ENCODE data around the gene TNS1. TPM values are rescaled to one million over a fixed set of nuclear protein-coding genes. Genes with fewer than 3 reads are reported as not detected.

The TNS1 gene
- total and polyA plus RNA-seq, 4 donors, result 67.0 to 377 (median 208) TPM

DNA sequence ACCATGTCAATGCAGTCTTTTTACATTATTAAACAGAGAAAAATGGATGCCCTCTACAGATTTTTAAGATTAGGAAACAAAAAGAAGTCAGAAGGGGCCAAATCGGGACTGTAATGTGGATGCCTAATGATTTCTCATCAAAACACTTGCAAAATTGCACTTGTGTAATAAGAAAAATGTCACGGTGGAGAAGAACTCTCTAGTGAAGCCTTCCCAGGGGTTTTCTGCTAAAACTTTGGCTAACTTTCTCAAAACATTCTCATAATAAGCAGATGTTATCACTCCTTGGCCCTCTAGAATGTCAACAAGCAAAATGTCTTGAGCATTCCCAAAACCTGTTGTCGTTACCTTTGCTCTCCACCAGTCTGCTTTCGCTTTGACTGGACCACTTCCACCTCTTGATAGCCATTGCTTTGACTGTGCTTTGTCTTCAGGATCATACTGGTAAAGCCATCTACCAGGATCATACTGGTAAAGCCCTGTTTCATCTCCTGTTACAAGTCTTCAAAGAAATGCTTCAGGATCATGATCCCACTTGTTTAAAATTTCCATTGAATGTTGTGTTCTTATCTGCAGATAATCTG, 226.8 kb downstream of the TNS1 start:
- Histone ChIP-seq H3K27me3 (ENCODE audit: control insufficient read depth in 3 of 3, insufficient read depth in 3 of 3, low read length in 2 of 3) (no peaks in the 10 kb centered on the region), H3K4me1 (ENCODE audit: control insufficient read depth in 5 of 5, insufficient read depth in 5 of 5, low read length in 5 of 5) (peaks cover 0 to 2% (median 0%) of the 10 kb centered on the region in 5 donors), H3K27ac (ENCODE audit: low read depth in 1 of 2, low read length in 1 of 2) (no peak overlapping the region), H3K9ac (ENCODE audit: insufficient read depth in 1 of 2, low read length in 2 of 2) (no peak overlapping the region), H3K36me3 (ENCODE audit: control insufficient read depth in 4 of 4, insufficient read depth in 4 of 4, low read length in 4 of 4) (peaks cover 0 to 6% (median 0%) of the 10 kb centered on the region in 4 donors), H3K4me3 (no peak overlapping the region), H3K9me3 (ENCODE audit: control insufficient read depth in 4 of 4, insufficient read depth in 3 of 4, low read length in 3 of 4) (no peaks in the 10 kb centered on the region)
- ATAC-seq (ENCODE audit: insufficient read depth, low FRiP score) (no peak), DNase-seq (no peak)
- WGBS, 2 donors, result 61 to 66% methylated on average over 4 of the region's 4 CpGs
- no peak for TF ChIP-seq CTCF (IDR thresholded peaks at IDR 0.05; ENCODE audit: control extremely low read depth, extremely low read depth)

DNA sequence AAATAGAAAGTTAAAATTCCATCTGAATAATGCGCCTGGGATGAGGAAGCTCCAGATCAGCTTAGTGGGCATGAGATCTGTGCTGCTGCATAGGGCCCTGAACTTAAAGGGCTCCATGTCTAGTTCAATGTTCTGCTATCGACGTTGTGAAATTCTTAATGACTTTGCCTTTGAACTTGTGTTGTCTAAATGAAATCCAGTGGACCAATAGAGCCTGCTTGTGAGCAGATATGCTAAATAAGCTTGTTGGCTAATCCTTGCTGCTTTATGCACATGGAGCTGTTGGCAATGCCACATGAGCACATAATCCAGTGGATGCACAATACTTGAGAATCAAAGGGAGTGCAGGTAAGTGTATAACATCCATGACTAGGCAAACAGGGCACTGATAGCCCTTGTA, 228.6 kb downstream of the TNS1 start:
- Histone ChIP-seq H3K9ac (ENCODE audit: insufficient read depth in 1 of 2, low read length in 2 of 2) (no peak overlapping the region), H3K9me3 (ENCODE audit: control insufficient read depth in 4 of 4, insufficient read depth in 3 of 4, low read length in 3 of 4) (no peaks in the 10 kb centered on the region), H3K36me3 (ENCODE audit: control insufficient read depth in 4 of 4, insufficient read depth in 4 of 4, low read length in 4 of 4) (peaks cover 0 to 6% (median 0%) of the 10 kb centered on the region in 4 donors), H3K27ac (ENCODE audit: low read depth in 1 of 2, low read length in 1 of 2) (no peak overlapping the region), H3K4me3 (no peak overlapping the region), H3K27me3 (ENCODE audit: control insufficient read depth in 3 of 3, insufficient read depth in 3 of 3, low read length in 2 of 3) (no peaks in the 10 kb centered on the region), H3K4me1 (ENCODE audit: control insufficient read depth in 5 of 5, insufficient read depth in 5 of 5, low read length in 5 of 5) (peaks cover 0 to 2% (median 0%) of the 10 kb centered on the region in 5 donors)
- ATAC-seq (ENCODE audit: insufficient read depth, low FRiP score), result no peak
- 80 to 83% methylated on average over 3 of the region's 3 CpGs for WGBS, 2 donors
- no peak for DNase-seq
- TF ChIP-seq CTCF (IDR thresholded peaks at IDR 0.05; ENCODE audit: control extremely low read depth, extremely low read depth), result no peak

GRCh38 chr2:217773539-217773938, 229.3 kb downstream of the TNS1 start:
- no peak for TF ChIP-seq CTCF (IDR thresholded peaks at IDR 0.05; ENCODE audit: control extremely low read depth, extremely low read depth)
- H3K9ac ChIP-seq (ENCODE audit: insufficient read depth in 1 of 2, low read length in 2 of 2), result no peak overlapping the region
- H3K36me3 ChIP-seq (ENCODE audit: control insufficient read depth in 4 of 4, insufficient read depth in 4 of 4, low read length in 4 of 4), result peaks cover 0 to 6% (median 0%) of the 10 kb centered on the region in 4 donors
- H3K9me3 ChIP-seq (ENCODE audit: control insufficient read depth in 4 of 4, insufficient read depth in 3 of 4, low read length in 3 of 4), result no peaks in the 10 kb centered on the region
- H3K4me1 ChIP-seq (ENCODE audit: control insufficient read depth in 5 of 5, insufficient read depth in 5 of 5, low read length in 5 of 5), result peaks cover 0 to 2% (median 0%) of the 10 kb centered on the region in 5 donors
- H3K27ac ChIP-seq (ENCODE audit: low read depth in 1 of 2, low read length in 1 of 2), result no peak overlapping the region
- ATAC-seq (ENCODE audit: insufficient read depth, low FRiP score) (no peak), DNase-seq (no peak)
- no peaks in the 10 kb centered on the region for H3K27me3 ChIP-seq (ENCODE audit: control insufficient read depth in 3 of 3, insufficient read depth in 3 of 3, low read length in 2 of 3)
- H3K4me3 ChIP-seq, result no peak overlapping the region

DNA sequence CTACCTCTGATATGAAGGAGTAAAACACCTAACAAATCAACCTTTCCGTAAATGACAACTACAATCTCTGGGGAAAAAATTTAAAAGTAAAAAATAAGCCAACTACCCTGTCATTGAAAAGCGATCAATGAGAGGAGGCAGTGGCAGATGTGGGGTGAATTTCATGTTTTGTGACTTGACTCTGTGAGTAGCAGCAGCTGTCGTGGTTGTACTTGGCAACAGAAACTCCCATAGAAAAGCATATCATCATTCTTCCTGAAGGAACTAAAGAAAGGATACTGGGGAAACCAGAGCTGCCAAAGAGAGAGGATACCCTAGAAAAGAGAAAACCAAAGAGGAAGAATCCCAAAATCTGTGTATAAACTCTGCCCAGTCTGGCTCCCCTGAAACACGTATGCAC, 236.4 kb downstream of the TNS1 start:
- Histone ChIP-seq H3K36me3 (ENCODE audit: control insufficient read depth in 4 of 4, insufficient read depth in 4 of 4, low read length in 4 of 4) (peaks cover 0 to 6% (median 0%) of the 10 kb centered on the region in 4 donors), H3K4me3 (no peak overlapping the region), H3K4me1 (ENCODE audit: control insufficient read depth in 5 of 5, insufficient read depth in 5 of 5, low read length in 5 of 5) (no peaks in the 10 kb centered on the region), H3K27ac (ENCODE audit: low read depth in 1 of 2, low read length in 1 of 2) (no peak overlapping the region), H3K9me3 (ENCODE audit: control insufficient read depth in 4 of 4, insufficient read depth in 3 of 4, low read length in 3 of 4) (peaks cover 2 to 14% (median 3%) of the 10 kb centered on the region in 4 donors), H3K27me3 (ENCODE audit: control insufficient read depth in 3 of 3, insufficient read depth in 3 of 3, low read length in 2 of 3) (no peaks in the 10 kb centered on the region), H3K9ac (ENCODE audit: insufficient read depth in 1 of 2, low read length in 2 of 2) (no peak overlapping the region)
- DNase-seq, result no peak
- no peak for TF ChIP-seq CTCF (IDR thresholded peaks at IDR 0.05; ENCODE audit: control extremely low read depth, extremely low read depth)
- WGBS, 2 donors, result 88 to 90% methylated on average over 4 of the region's 4 CpGs
- ATAC-seq (ENCODE audit: insufficient read depth, low FRiP score), result no peak
